SU-DHL-6 (cell line): ENCODE measurements around the gene PSMA7.

Experiments
- H2AFZ ChIP-seq: fragments of 200-600 bp; sonication (generic); 2 replicates; pipeline ENCODE4 v1.6.1; 2014; ENCODE audit warnings: low read depth, mild to moderate bottlenecking, moderate library complexity, mixed read lengths, antibody characterized with exemption, low read length; ENCODE audit not compliant: severe bottlenecking
- H3F3A ChIP-seq: fragments of 200-600 bp; shearing (Covaris generic); 2 replicates; pipeline ENCODE4 v1.6.0; 2016; ENCODE audit warnings: antibody characterized with exemption, mild to moderate bottlenecking; ENCODE audit not compliant: insufficient read depth
- H3K27ac ChIP-seq: fragments of 200-600 bp; sonication (generic); 2 replicates; pipeline ENCODE4 v1.5.1; 2016; ENCODE audit warnings: low read depth, mild to moderate bottlenecking, low read length, moderate library complexity, mixed read lengths
- H3K27me3 ChIP-seq: fragments of 200-600 bp; sonication (generic), shearing (Covaris generic); 2 replicates; pipeline ENCODE4 v1.6.0; 2014; ENCODE audit warnings: mild to moderate bottlenecking, low read length
- H3K36me3 ChIP-seq: fragments of 200-600 bp; sonication (generic); 2 replicates; pipeline ENCODE4 v1.6.1; 2014; ENCODE audit warnings: mild to moderate bottlenecking, low read length, mixed read lengths
- H3K4me2 ChIP-seq: fragments of 300-600, 200-600 bp; shearing (Covaris generic), sonication (generic); 2 replicates; pipeline ENCODE4 v1.6.0; 2014; ENCODE audit warnings: low read length, low read depth, mild to moderate bottlenecking; ENCODE audit not compliant: poor library complexity, severe bottlenecking
- H3K4me3 ChIP-seq: fragments of 200-600 bp; sonication (generic); 2 replicates; pipeline ENCODE4 v1.5.1; 2014; ENCODE audit warnings: antibody characterized with exemption, low read length, mild to moderate bottlenecking, mixed read lengths; ENCODE audit not compliant: insufficient read depth, poor library complexity, severe bottlenecking
- H3K79me2 ChIP-seq: fragments of 200-600 bp; sonication (generic); 2 replicates; pipeline ENCODE4 v1.6.1; 2014; ENCODE audit warnings: mild to moderate bottlenecking, low read length, moderate library complexity; ENCODE audit not compliant: insufficient read depth
- H3K9ac ChIP-seq: fragments of 200-600 bp; sonication (generic); 2 replicates; pipeline ENCODE4 v1.7.0; 2014; ENCODE audit warnings: mild to moderate bottlenecking, low read length
- H3K9me2 ChIP-seq: fragments of 200-600 bp; sonication (generic); replicated peaks from 2 replicates; pipeline ENCODE4 v1.6.1; 2014; ENCODE audit warnings: low read length; ENCODE audit not compliant: insufficient read depth
- H3K9me3 ChIP-seq: fragments of 200-600 bp; sonication (generic); 2 replicates; pipeline ENCODE4 v1.6.1; 2014; ENCODE audit warnings: low read length, mixed read lengths; ENCODE audit not compliant: insufficient read depth
- H4K20me1 ChIP-seq: fragments of 200-600 bp; sonication (generic); 2 replicates; pipeline ENCODE4 v1.6.1; 2014; ENCODE audit warnings: low read depth, mild to moderate bottlenecking, antibody characterized with exemption, low read length, moderate library complexity, mixed read lengths
- CTCF ChIP-seq: fragments of 200-600 bp; sonication (generic); IDR thresholded peaks from one replicate; pipeline ENCODE4 v1.5.1; 2017; ENCODE audit warnings: antibody characterized with exemption, mild to moderate bottlenecking, low read length, moderate library complexity; ENCODE audit not compliant: insufficient read depth, poor library complexity, severe bottlenecking
- EZH2phosphoT487 ChIP-seq: fragments of 200-600 bp; sonication (generic), shearing (Covaris generic); conservative IDR thresholded peaks from 2 replicates; pipeline ENCODE4 v1.6.1; 2018; ENCODE audit warnings: mild to moderate bottlenecking, antibody characterized with exemption, low read length, moderate library complexity, mixed read lengths

Gene PSMA7

GRCh38 chr20:62179162-62179504, 35.9 kb upstream of the PSMA7 start:
- Histone ChIP-seq H3K9me2 (no peaks in the 10 kb centered on the region), H3K4me3 (no peak overlapping the region), H2AFZ (no peak overlapping the region), H3K79me2 (peaks cover 12% of the 10 kb centered on the region), H3K27me3 (no peaks in the 10 kb centered on the region), H3K9ac (no peak overlapping the region), H3K36me3 (0 out of 2 replicates have a peak, but pooled peaks cover 2% of the 10 kb centered on the region), H3K4me2 (no peak overlapping the region), H3K9me3 (no peaks in the 10 kb centered on the region), H4K20me1 (no peaks in the 10 kb centered on the region), H3F3A (peaks cover 17% of the 10 kb centered on the region), H3K27ac (no peak overlapping the region)
- TF ChIP-seq CTCF (no peak), EZH2phosphoT487 (no peak)

GRCh38 chr20:62178316-62179161, 35.3 kb upstream of the PSMA7 start:
- no peak overlapping the region for H3K4me3 ChIP-seq
- H3K27me3 ChIP-seq = no peaks in the 10 kb centered on the region
- H3K79me2 ChIP-seq = peaks cover 6% of the 10 kb centered on the region
- no peak overlapping the region for H2AFZ ChIP-seq
- peaks cover 17% of the 10 kb centered on the region for H3F3A ChIP-seq
- no peak overlapping the region for H3K27ac ChIP-seq
- H4K20me1 ChIP-seq = no peaks in the 10 kb centered on the region
- H3K9me2 ChIP-seq = no peaks in the 10 kb centered on the region
- H3K4me2 ChIP-seq = no peak overlapping the region
- no peak for TF ChIP-seq EZH2phosphoT487
- TF ChIP-seq CTCF = no peak
- H3K36me3 ChIP-seq = 0 out of 2 replicates have a peak, but pooled peaks cover 2% of the 10 kb centered on the region
- H3K9me3 ChIP-seq = no peaks in the 10 kb centered on the region
- H3K9ac ChIP-seq = no peak overlapping the region

GRCh38 chr20:62177307-62177706, 34.1 kb upstream of the PSMA7 start:
- H3F3A ChIP-seq = peaks cover 17% of the 10 kb centered on the region
- H3K4me3 ChIP-seq = no peak overlapping the region
- H3K9me2 ChIP-seq = no peaks in the 10 kb centered on the region
- no peaks in the 10 kb centered on the region for H3K27me3 ChIP-seq
- 0 out of 2 replicates have a peak, but pooled peaks cover 2% of the 10 kb centered on the region for H3K36me3 ChIP-seq
- H3K79me2 ChIP-seq = no peaks in the 10 kb centered on the region
- no peak overlapping the region for H2AFZ ChIP-seq
- no peak overlapping the region for H3K4me2 ChIP-seq
- H4K20me1 ChIP-seq = no peaks in the 10 kb centered on the region
- TF ChIP-seq CTCF (no peak), EZH2phosphoT487 (no peak)
- no peaks in the 10 kb centered on the region for H3K9me3 ChIP-seq
- H3K9ac ChIP-seq = no peak overlapping the region
- no peak overlapping the region for H3K27ac ChIP-seq
